GM18519 (cell line): ENCODE data around the gene KIF16B.
"Not testable (repeated sequence)": the region's sequence is repeated elsewhere in the genome, so short reads cannot be mapped to it uniquely, and the experiment has no call there.

Experiments used
- ATAC-seq: cut with Tn5 transposase; IDR thresholded peaks from one replicate; pipeline ENCODE4 v1.9.1; 2021; ENCODE audit warnings: mild to moderate bottlenecking, moderate library complexity; ENCODE audit not compliant: unreplicated experiment, low FRiP score

KIF16B gene

GRCh38 chr20:16526433-16527380 is 46.5 kb downstream of the KIF16B start:
- no peak for ATAC-seq

GRCh38 chr20:16522651-16523050 is 50.6 kb downstream of the KIF16B start:
- not testable (repeated sequence) for ATAC-seq

GRCh38 chr20:16520154-16520553 is 53.1 kb downstream of the KIF16B start:
- ATAC-seq, result no peak

GRCh38 chr20:16519673-16520072 is 53.6 kb downstream of the KIF16B start:
- not testable (repeated sequence) for ATAC-seq

GRCh38 chr20:16518784-16519084 is 54.5 kb downstream of the KIF16B start:
- ATAC-seq, result no peak

- no peak for ATAC-seq
These were observed 55.1 kb downstream of the KIF16B start for GRCh38 chr20:16517946-16518783.

GRCh38 chr20:16516794-16517193 is 56.5 kb downstream of the KIF16B start:
- no peak for ATAC-seq

DNA sequence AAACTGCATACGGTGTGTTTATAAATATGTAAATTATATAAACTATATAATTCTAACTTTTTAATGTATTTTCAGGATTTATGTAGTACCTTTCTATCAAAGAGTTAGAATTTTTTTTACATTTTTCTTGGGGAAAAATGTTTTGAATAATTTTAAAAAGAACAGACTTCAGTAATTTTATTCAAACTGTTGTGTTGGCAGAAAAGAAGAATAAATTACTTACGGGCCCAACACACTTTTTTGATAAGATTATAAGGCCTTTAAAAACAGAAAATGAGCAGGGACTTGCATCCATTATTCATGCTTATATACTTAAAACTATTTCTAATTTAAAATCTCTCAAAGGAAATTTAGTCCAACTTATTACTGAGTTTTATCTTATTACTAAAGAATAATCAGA is 58.2 kb downstream of the KIF16B start:
- no peak for ATAC-seq

DNA sequence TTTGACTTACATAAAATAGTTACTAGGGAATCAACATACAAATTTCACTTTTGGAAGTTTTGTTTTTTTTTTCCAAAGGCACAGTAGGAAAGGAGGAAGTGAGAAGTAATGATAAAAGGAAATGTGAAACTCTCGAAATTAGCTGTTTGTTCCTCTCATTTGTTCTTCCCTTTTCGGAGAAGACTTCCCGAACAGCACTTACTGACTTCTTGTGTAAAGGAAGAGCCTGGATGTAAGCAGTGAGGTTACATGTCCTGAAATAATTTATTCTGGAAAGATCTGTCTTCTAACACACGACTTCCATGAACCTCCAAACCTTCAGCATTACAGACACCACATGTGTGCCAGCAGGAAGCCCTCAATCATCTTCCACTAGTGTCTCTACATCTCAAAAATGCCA is 59.1 kb downstream of the KIF16B start:
- no peak for ATAC-seq

GRCh38 chr20:16505894-16506293 is 67.4 kb downstream of the KIF16B start:
- ATAC-seq, result no peak

DNA sequence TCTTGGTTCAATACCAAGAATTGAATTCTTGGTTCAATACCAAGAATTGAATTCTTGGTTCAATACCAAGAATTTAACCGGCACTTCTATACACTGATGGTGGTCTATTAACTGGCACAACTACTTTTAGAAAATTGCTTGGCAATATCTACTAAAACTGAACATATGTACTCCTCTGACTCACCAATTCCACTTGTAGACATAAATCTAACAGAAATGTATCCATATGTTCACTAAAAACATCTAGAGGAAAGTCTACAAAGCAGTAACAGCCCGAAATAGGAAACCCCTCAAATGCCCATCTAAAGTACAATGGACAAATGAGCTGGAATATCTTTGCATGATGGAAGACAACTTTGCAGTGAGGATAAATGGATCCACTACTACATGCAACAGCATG is 71.9 kb downstream of the KIF16B start:
- no peak for ATAC-seq

DNA sequence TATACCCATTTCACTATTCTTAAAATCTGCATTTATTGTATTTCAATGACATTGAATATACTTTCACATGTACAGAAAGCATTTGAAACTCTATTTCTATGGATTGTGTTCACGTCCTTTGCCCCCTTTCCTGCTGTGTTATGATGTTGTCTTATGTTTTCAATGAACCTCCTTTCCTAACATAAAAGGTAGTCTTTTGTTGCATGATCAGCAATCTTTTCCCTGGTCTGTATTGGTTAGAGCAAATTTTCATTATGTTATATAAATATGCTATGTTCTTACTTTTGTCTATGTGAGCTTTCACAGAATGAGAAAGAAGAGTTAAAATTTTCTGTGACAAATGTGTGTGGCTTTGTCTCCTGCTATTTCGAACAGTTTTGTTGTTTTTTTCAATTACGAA is 73.1 kb downstream of the KIF16B start:
- no peak for ATAC-seq

DNA sequence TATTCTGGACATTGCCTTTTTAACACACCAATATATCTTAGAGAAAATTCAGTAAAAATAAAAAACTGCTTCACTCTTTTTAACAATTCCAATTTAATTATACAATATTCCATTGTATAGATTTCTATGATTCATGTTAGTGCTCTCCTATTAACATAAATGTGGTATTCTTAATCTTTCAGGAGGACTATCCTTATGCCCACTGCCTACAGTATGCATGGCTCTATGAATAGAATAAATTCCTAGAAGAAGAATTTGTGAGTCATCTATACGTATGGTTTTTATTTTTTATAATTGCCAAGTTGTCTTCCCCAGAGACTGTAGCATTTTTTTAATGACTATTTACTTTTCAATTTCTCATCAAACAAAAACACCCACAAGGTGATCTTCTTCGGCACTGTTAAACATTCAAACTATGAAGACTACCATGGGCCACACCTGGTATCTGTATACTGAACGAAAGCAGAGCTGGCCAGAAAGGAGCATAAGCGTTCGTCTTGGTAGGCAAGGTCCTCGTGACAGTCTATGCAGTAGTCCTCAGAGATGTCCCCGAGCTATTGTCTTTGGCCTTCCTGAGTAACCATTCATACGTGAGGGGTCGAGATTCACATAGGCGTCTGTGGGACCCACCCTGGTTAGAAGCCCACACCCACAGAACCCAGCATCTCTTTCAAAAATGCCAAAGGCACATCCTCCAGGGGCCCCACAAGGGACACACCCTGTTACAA is 74.6 kb downstream of the KIF16B start:
- ATAC-seq, result no peak

- no peak for ATAC-seq
These were observed 75.4 kb downstream of the KIF16B start for GRCh38 chr20:16497896-16498295.

GRCh38 chr20:16493486-16493885 is 79.8 kb downstream of the KIF16B start:
- ATAC-seq, result no peak

DNA sequence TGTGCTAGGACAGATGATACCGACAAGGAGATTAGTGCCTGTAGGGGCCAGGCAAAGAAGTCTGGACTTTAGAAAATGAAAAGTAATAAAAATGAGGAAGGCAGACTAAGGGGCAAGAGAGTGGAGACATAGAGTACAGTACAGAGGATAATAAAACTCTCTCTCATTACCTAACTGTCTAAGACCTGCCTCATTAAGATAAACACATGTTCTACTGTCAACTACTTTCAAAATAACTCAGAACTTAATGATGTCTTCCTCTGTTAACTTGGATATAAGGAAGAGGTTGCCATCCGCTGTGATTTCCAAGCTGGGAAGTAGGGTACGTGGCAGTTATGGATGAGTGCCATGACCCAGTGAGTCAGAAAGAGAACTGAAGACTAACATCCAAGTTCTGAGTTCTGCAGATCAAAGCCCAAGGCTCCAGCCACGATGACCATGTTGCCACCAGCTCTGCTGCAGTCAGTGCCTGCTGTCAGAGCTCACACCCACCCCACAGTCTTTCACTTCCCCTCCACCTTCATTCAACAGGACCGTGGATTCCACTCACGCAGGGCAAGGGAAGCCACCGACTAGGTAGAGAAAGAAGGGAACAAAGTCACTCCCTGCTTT is 81.8 kb downstream of the KIF16B start:
- no peak for ATAC-seq

DNA sequence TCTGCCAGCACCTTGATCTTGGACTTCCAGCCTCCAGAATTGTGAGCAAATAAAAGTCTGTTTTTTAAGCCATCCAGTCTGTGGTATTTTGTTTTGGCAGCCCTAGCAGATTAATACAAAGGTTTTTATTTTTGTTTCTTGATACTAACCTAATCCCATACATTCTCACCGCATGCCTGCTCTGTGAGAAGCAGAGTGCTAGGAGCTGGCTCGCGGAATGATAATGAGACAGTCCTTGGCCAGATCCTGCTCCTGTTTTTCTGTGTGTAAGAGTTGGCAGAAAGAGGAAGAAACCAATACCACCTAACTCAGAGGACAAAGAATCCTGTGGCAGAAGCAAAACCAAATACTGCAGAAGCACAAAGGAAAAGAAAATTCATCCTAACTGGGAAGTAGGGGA is 82.6 kb downstream of the KIF16B start:
- ATAC-seq, result no peak

DNA sequence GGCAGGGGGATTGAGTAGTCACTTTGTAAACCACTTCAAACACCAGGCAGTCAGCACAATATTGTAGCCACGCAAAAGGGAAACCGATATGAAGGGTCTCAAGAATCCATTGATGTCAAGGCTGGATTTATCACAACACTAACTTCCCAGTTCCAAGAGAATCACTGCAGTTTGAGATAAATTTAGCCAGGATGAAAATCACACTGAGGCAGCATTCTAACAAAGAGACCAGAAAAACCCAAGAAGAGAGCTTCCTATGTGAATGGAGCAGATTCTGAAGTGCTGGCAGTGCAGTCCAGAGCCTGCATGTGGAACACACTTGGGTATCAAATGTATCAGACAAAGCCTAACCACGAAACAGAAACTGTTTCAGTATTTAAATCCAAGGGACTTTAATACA is 84.6 kb downstream of the KIF16B start:
- ATAC-seq, result no peak

- ATAC-seq, result no peak
These were observed 85.2 kb downstream of the KIF16B start for GRCh38 chr20:16488086-16488485.

DNA sequence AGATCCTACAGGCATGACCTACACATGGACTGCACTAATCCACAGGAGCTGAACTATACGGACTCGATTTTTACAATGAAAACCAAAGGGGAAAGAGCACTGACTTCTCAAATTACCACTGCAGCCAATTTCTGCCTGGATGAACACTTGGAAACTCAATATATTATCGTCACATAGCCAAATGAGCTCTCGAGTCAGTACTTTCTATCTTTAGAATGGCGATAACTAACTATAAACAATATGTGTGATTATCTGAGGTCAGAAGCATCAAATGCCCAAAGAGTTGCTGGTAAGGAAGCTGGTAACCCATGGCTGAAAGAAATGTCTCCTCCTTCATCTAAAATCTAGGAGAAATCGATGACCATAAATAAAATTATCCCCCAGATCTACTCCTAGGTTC is 86.7 kb downstream of the KIF16B start:
- no peak for ATAC-seq

- ATAC-seq, result no peak
These were observed 87.8 kb downstream of the KIF16B start for GRCh38 chr20:16485401-16485800.
